ENCODE measurements around the gene ABHD12B.

- TF ChIP-seq CTCF (conservative IDR thresholded peaks at IDR 0.05; ENCODE audit: low read depth in 2 of 2) (0 out of 4 replicates have a peak, but pooled peaks of 1 of the 2 experiments have one; percentile 4), NANOG (IDR thresholded peaks at IDR 0.05; ENCODE audit: borderline replicate concordance) (no peak), POLR2AphosphoS5 (IDR thresholded peaks at IDR 0.05; ENCODE audit: low read depth) (peak; percentile 42; the same call in 1 of the 2 replicates), EZH2phosphoT487 (IDR thresholded peaks at IDR 0.05; ENCODE audit: unreplicated experiment) (no peak), REST (IDR thresholded peaks at IDR 0.05; ENCODE audit: unreplicated experiment) (no peak), EZH2 (IDR thresholded peaks at IDR 0.05; ENCODE audit: low read depth, unreplicated experiment) (no peak), JUNB (IDR thresholded peaks at IDR 0.05; ENCODE audit: unreplicated experiment) (no peak), STAT1 (IDR thresholded peaks at IDR 0.05; ENCODE audit: unreplicated experiment) (no peak), CREB1 (CRISPR knock-in tag; IDR thresholded peaks at IDR 0.05; ENCODE audit: low read depth) (no peak), ZNF114 (CRISPR knock-in tag; IDR thresholded peaks at IDR 0.05) (no peak), ZNF462 (CRISPR knock-in tag; IDR thresholded peaks at IDR 0.05) (no peak), ZNF331 (CRISPR knock-in tag; IDR thresholded peaks at IDR 0.05; ENCODE audit: low read depth) (no peak)
- TF ChIP-seq, protein P1, sequence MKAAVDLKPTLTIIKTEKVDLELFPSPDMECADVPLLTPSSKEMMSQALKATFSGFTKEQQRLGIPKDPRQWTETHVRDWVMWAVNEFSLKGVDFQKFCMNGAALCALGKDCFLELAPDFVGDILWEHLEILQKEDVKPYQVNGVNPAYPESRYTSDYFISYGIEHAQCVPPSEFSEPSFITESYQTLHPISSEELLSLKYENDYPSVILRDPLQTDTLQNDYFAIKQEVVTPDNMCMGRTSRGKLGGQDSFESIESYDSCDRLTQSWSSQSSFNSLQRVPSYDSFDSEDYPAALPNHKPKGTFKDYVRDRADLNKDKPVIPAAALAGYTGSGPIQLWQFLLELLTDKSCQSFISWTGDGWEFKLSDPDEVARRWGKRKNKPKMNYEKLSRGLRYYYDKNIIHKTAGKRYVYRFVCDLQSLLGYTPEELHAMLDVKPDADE (IDR thresholded peaks at IDR 0.05) = no peak
Measured at GRCh38 chr14:50943261-50943942, 71.5 kb downstream of the ABHD12B start.

Measured in GM23338 (cell line).